BLaER1 treated with 17β-estradiol and CSF1 and Interleukin-3, amounts not matched to agents 10 nM and 100 nM (cell line): ENCODE data around the gene MESP2.
A peak's percentile ranks its signal among the peaks of the same experiment; 100 is the strongest.

Experiments
- H3K27ac ChIP-seq, 11 experiments: shearing (Covaris generic); formaldehyde crosslinking; 2 replicates each; pipeline ENCODE4 v1.8.1; 2022
- H3K27me3 ChIP-seq, 11 experiments: shearing (Covaris generic); formaldehyde crosslinking; 2 replicates each; pipeline ENCODE4 v1.8.1; 2022
- H3K36me3 ChIP-seq, 11 experiments: shearing (Covaris generic); formaldehyde crosslinking; 2 replicates each; pipeline ENCODE4 v1.8.1; 2022
- H3K4me1 ChIP-seq, 10 experiments: shearing (Covaris generic); formaldehyde crosslinking; 2 replicates each; pipeline ENCODE4 v1.8.1; 2022
- H3K4me2 ChIP-seq, 11 experiments: shearing (Covaris generic); formaldehyde crosslinking; 2 replicates each; pipeline ENCODE4 v1.8.1; 2022
- H3K4me3 ChIP-seq, 10 experiments: shearing (Covaris generic); formaldehyde crosslinking; 2 replicates each; pipeline ENCODE4 v1.8.1; 2022
- H3K9ac ChIP-seq, 11 experiments: shearing (Covaris generic); formaldehyde crosslinking; 2 replicates each; pipeline ENCODE4 v1.8.1; 2022
- H3K9me3 ChIP-seq, 11 experiments: shearing (Covaris generic); formaldehyde crosslinking; replicated peaks in 1 of 11; 2 replicates each; pipeline ENCODE4 v1.8.1; 2022
- H4K20me1 ChIP-seq, 11 experiments: shearing (Covaris generic); formaldehyde crosslinking; 2 replicates each; pipeline ENCODE4 v1.8.1; 2022
- Cebpa-rat ChIP-seq, 11 experiments: shearing (Covaris generic); IDR thresholded peaks; 2 replicates each; pipeline ENCODE4 v1.8.1; 2022

MESP2 gene

DNA sequence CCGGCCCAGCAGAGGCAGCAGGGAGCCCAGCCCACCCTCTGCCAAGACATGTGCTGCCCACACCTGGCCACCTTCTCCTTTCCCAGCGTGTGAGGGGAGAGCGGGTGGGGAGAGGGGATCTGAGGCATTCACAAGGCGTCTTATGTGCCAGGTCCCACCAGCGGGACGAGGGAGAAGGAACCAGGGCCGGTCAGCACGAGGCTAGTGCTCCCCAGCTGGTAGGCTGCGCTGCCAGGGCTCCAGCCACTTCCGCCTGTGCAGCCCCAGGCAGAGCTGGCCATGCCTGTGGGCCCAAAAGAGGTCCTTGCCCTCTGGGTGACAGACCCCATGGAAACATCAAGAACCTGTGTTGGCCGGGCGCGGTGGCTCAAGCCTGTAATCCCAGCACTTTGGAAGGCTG is 31.0 kb upstream of the MESP2 start:
- Histone ChIP-seq H3K9me3 (no peaks in the 10 kb centered on the region), H3K4me2 (no peak overlapping the region), H3K9ac (no peak overlapping the region), H4K20me1 (peaks cover 0 to 14% (median 0%) of the 10 kb centered on the region in 11 experiments; a peak in 3 of 22 replicates), H3K36me3 (no peaks in the 10 kb centered on the region), H3K4me1 (peaks cover 10 to 29% (median 21%) of the 10 kb centered on the region in 10 experiments; a peak in 18 of 20 replicates), H3K27ac (no peak overlapping the region), H3K27me3 (peaks cover 23 to 37% (median 30%) of the 10 kb centered on the region in 11 experiments), H3K4me3 (no peak overlapping the region)
- TF ChIP-seq Cebpa-rat (IDR thresholded peaks at IDR 0.05): no peak

GRCh38 chr15:89745768-89746167 is 30.4 kb upstream of the MESP2 start:
- Histone ChIP-seq H3K4me2 (peak overlapping the region in 5 of 11 experiments; percentile 64 to 79 (median 77); a peak in 5 of 22 replicates), H4K20me1 (peaks cover 0 to 14% (median 0%) of the 10 kb centered on the region in 11 experiments; a peak in 3 of 22 replicates), H3K9me3 (no peaks in the 10 kb centered on the region), H3K27ac (no peak overlapping the region), H3K4me3 (no peak overlapping the region), H3K9ac (no peak overlapping the region), H3K36me3 (no peaks in the 10 kb centered on the region), H3K4me1 (peaks cover 11 to 33% (median 25%) of the 10 kb centered on the region in 10 experiments; a peak in 18 of 20 replicates), H3K27me3 (peaks cover 28 to 42% (median 35%) of the 10 kb centered on the region in 11 experiments)
- no peak for TF ChIP-seq Cebpa-rat (IDR thresholded peaks at IDR 0.05)

DNA sequence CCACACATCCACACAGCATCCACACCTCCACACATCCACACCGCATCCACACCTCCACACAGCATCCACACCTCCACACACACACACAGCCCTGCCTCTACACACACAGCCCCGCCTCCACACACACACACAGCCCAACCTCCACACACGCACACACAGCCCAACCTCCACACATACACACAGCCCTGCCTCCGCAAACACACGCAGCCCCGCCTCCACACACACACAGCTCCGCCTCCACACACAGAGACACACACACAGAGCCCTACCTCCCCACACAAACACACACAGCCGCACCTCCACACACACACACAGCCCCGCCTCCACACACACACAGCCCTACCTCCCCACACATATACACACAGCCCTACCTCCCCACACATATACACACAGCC is 29.7 kb upstream of the MESP2 start:
- Histone ChIP-seq H3K4me2 (peak overlapping the region in 10 of 11 experiments; percentile 1 to 79 (median 69); a peak in 19 of 22 replicates), H3K9ac (peak overlapping the region in 3 of 11 experiments; percentile 14 to 36 (median 28); a peak in 3 of 22 replicates), H3K4me3 (no peak overlapping the region), H3K9me3 (no peaks in the 10 kb centered on the region), H3K36me3 (no peaks in the 10 kb centered on the region), H3K4me1 (peaks cover 14 to 37% (median 29%) of the 10 kb centered on the region in 10 experiments; a peak in 19 of 20 replicates), H3K27me3 (peaks cover 28 to 44% (median 37%) of the 10 kb centered on the region in 11 experiments), H4K20me1 (peaks cover 0 to 14% (median 0%) of the 10 kb centered on the region in 11 experiments; a peak in 3 of 22 replicates), H3K27ac (no peak overlapping the region)
- TF ChIP-seq Cebpa-rat (IDR thresholded peaks at IDR 0.05): no peak

DNA sequence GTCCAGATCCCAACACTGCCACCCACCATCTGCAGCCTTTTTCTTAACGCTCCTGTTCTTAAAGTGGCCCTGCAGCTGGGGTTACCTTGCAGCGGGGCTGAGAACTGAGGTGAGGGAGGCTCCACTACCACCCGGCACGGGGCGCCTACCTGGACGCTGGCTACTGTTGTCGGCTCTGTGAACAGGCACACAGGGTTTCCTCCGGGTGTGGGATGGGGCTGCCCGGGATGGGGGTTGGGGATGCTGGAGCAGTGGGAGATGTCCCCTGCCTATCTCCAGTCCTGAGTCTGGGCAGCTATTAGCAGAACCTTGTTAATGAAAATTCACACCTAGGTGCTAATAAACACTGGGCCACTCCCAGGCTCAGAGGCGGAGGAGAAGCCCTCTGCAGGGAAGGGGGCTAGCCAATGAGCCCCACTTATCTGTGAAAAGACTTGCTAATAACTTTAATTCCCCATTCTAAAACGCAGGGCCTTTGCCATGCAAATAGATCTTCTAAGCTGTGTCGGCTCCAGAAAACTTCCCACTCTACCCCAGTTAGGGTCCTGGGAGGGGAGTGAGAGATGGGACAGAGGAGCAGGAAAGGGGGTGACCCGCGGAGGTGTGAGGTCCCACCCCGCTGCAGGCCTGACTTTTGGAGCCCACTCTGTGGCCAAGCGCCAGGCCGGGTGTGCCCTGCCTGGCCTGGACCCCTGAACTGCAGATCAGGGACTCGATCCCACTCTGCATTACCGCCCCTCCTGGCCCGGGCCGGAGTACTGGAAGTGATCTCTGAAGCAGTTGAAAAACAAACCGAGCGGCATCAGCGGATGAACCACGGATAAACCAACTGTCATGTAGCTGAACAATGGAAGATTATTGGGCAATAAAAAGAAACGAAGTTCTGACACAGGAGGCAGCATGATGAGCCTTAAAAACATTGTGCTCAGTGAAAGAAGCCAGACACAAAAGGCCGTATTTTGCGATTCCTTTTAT is 28.1 kb upstream of the MESP2 start:
- no peaks in the 10 kb centered on the region for H3K9me3 ChIP-seq
- no peak for TF ChIP-seq Cebpa-rat (IDR thresholded peaks at IDR 0.05)
- H3K36me3 ChIP-seq: no peaks in the 10 kb centered on the region
- peak overlapping the region in 6 of 11 experiments; percentile 64 to 79 (median 78); a peak in 10 of 22 replicates for H3K4me2 ChIP-seq
- no peak overlapping the region for H3K9ac ChIP-seq
- peaks cover 15 to 39% (median 31%) of the 10 kb centered on the region in 10 experiments; a peak in 19 of 20 replicates for H3K4me1 ChIP-seq
- peaks cover 28 to 48% (median 40%) of the 10 kb centered on the region in 11 experiments for H3K27me3 ChIP-seq
- H3K27ac ChIP-seq: no peak overlapping the region
- H4K20me1 ChIP-seq: peaks cover 0 to 14% (median 0%) of the 10 kb centered on the region in 11 experiments; a peak in 3 of 22 replicates
- no peak overlapping the region for H3K4me3 ChIP-seq

DNA sequence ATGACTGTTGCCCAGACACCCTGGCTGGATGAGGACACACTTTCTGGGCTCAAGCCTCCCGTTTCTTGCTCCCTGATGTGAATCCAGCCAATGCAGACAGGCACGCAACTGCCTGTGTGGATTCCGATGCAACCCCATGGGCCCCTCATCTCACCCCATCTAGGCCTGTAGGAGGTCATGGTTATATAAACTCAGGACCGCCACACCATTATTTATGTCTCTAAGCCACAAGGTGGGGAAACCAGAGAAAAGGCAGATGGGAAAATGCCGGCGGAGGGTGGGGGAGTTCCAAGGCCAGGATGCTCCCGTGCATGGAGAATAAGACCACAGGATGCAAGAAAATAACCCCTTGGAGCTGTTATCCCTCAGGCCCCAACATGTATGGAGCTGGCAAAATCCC is 27.1 kb upstream of the MESP2 start:
- no peaks in the 10 kb centered on the region for H3K9me3 ChIP-seq
- peaks cover 0 to 14% (median 0%) of the 10 kb centered on the region in 11 experiments; a peak in 3 of 22 replicates for H4K20me1 ChIP-seq
- peaks cover 28 to 48% (median 40%) of the 10 kb centered on the region in 11 experiments for H3K27me3 ChIP-seq
- peak overlapping the region in 1 of 11 experiments; percentile 94; a peak in 2 of 22 replicates for H3K4me2 ChIP-seq
- H3K36me3 ChIP-seq: no peaks in the 10 kb centered on the region
- peaks cover 15 to 39% (median 31%) of the 10 kb centered on the region in 10 experiments; a peak in 19 of 20 replicates for H3K4me1 ChIP-seq
- no peak overlapping the region for H3K9ac ChIP-seq
- no peak overlapping the region for H3K27ac ChIP-seq
- no peak for TF ChIP-seq Cebpa-rat (IDR thresholded peaks at IDR 0.05)
- H3K4me3 ChIP-seq: no peak overlapping the region

GRCh38 chr15:89749526-89749925 is 26.6 kb upstream of the MESP2 start:
- Histone ChIP-seq H4K20me1 (peaks cover 0 to 14% (median 0%) of the 10 kb centered on the region in 11 experiments; a peak in 3 of 22 replicates), H3K36me3 (no peaks in the 10 kb centered on the region), H3K9ac (peak overlapping the region in 1 of 11 experiments; percentile 79; a peak in 1 of 22 replicates), H3K4me1 (peaks cover 15 to 39% (median 31%) of the 10 kb centered on the region in 10 experiments; a peak in 19 of 20 replicates), H3K9me3 (no peaks in the 10 kb centered on the region), H3K4me2 (peak overlapping the region in 9 of 11 experiments; percentile 93 to 99 (median 96); a peak in 16 of 22 replicates), H3K4me3 (0 out of 20 replicates have a peak overlapping the region, but pooled peaks of 1 of the 10 experiments have one; percentile 70), H3K27ac (no peak overlapping the region), H3K27me3 (peaks cover 28 to 48% (median 40%) of the 10 kb centered on the region in 11 experiments)
- TF ChIP-seq Cebpa-rat (IDR thresholded peaks at IDR 0.05): no peak

DNA sequence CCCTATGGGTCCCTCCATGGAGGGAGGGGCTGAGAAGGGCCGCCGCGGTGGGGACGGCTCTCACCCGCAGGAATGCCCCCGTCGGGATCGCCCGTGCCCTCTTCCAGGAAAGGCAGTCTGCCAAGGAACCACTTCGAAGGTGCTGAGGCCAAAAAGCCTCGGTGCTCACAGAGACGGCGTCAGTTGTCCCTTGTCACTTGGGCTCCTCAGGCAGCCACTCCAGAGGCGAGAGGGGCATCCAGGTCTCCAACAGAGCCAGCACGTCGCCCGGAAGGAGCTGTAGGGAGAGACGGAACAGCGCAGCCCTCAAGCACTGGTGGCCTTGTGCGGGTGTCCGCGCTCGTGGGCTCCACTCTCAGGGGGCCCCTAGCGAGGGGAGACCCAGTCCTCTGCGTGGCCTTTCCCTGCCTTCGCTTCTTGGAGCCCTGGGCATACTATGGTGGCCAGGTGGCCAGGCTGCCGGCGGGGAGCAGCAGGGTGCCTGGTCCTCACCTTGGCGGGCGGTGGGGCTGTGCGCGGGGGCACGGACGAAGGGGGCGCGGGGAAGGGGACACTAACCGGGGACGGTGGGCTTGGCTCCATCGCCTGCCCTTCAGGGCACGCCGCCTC is 26.1 kb upstream of the MESP2 start:
- no peak for TF ChIP-seq Cebpa-rat (IDR thresholded peaks at IDR 0.05)

More for the DNA sequence above, 26.1 kb upstream of the MESP2 start:
- no peaks in the 10 kb centered on the region for H3K36me3 ChIP-seq
- no peaks in the 10 kb centered on the region for H3K9me3 ChIP-seq
- H3K27ac ChIP-seq: peak overlapping the region in 3 of 11 experiments; percentile 27 to 43 (median 37); a peak in 4 of 22 replicates
- peak overlapping the region; percentile 57 to 77 (median 68) for H3K4me3 ChIP-seq
- H4K20me1 ChIP-seq: peaks cover 0 to 14% (median 0%) of the 10 kb centered on the region in 11 experiments; a peak in 3 of 22 replicates
- peak overlapping the region; percentile 68 to 84 (median 77) for H3K9ac ChIP-seq
- peaks cover 15 to 39% (median 31%) of the 10 kb centered on the region in 10 experiments; a peak in 19 of 20 replicates for H3K4me1 ChIP-seq
- H3K4me2 ChIP-seq: peak overlapping the region; percentile 93 to 99 (median 96)
- H3K27me3 ChIP-seq: peaks cover 28 to 48% (median 40%) of the 10 kb centered on the region in 11 experiments
